NCI-H82 treated with DMSO at 0.1 percent for 48 hours (cell line): ENCODE data around the gene RNPEP.
"Not testable (repeated sequence)": the region's sequence is repeated elsewhere in the genome, so short reads cannot be mapped to it uniquely, and the experiment has no call there.

ENCODE experiments used
- DNase-seq: peaks from one replicate; lab custom pipeline; 2025; ENCODE audit not compliant: unreplicated experiment; lab: John Stamatoyannopoulos, UW

The RNPEP gene

DNA sequence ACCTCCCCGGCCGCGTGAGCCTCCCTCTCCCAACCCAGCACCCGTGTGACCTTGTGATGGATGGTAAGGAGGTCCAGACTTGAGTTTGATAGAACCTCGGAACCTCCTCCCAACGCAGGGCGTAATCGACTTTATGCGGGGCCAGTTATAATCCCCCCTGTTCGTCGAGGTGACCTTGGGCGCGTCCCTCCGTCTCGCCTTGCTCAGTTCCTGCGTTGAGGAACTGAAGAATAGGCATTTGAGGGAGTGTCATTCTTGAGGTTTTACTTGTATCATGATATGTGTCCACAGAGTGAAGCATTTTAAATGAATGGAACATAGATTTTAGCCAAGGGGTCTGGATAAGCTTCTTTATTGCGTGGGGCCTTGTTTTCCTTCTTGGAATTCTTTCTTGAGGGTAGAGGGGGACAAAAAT is 26.7 kb upstream of the RNPEP start:
- no peak for DNase-seq

GRCh38 chr1:201958348-201958747 is 24.1 kb upstream of the RNPEP start:
- no peak for DNase-seq

DNA sequence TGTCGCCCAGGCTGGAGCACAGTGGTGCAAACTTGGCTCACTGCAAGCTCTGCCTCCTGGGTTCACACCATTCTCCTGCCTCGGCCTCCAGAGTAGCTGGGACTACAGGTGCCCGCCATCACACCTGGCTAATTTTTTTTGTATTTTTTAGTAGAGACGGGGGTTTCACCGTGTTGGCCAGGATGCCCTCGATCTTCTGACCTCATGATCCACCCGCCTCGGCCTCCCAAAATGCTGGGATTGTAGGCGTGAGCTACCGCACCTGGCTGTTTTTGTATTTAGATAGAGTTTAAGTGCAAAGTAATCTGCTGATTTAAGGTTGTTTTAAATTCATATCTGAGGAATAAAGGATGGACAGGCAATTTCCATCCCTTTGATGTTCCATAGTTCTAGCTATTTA is 20.1 kb upstream of the RNPEP start:
- not testable (repeated sequence) for DNase-seq

DNA sequence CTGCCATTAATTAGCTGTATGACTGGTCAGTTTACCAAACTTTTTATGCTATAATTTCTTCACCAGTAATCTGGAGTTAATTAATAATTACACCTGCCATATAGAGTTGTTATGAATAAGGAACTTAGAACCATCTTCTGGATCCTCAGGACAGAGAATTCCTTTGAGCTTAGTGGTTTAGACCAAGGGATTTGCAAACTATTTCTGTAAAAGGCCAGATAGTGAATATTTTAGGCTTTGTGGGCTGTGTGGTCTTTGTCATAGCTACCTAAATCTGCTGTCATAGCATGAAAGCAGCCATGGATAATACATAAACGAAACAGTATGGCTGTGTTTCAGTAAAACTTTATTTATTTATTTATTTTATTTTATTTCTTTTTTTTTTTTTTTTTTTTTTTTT is 18.2 kb upstream of the RNPEP start:
- DNase-seq, result no peak

GRCh38 chr1:201966171-201966570 is 16.3 kb upstream of the RNPEP start:
- DNase-seq, result no peak

DNA sequence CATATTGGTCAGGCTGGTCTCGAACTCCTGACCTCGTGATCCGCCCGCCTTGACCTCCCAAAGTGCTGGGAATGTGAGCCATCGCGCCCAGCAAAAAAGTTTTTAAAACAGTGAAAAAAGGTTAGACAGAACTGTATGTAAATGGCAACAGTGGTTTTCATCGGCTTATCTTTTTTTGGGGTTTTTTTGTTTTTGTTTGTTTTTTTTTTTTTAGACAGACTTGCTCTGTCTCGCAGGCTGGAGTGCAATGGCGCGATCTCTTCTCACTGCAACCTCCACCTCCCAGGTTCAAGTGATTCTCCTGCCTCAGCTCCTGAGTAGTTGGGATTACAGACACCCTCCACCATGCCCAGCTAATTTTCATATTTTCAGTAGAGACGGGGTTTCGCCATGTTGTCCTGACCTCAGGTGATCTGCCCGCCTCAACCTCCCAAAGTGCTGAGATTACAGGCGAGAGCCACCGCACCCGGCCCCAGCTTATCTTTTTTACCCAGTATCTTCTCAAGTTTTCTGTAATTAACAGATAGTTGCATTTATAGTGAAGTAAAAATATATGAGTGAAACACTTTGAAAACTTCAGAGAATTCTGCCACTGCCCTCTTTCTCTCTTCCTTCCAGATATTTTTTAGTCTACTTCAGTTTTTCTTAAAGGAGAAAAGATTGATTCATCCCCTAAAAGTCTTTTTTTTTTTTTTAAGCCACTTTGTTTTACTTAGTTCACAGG is 14.1 kb upstream of the RNPEP start:
- DNase-seq, result no peak

DNA sequence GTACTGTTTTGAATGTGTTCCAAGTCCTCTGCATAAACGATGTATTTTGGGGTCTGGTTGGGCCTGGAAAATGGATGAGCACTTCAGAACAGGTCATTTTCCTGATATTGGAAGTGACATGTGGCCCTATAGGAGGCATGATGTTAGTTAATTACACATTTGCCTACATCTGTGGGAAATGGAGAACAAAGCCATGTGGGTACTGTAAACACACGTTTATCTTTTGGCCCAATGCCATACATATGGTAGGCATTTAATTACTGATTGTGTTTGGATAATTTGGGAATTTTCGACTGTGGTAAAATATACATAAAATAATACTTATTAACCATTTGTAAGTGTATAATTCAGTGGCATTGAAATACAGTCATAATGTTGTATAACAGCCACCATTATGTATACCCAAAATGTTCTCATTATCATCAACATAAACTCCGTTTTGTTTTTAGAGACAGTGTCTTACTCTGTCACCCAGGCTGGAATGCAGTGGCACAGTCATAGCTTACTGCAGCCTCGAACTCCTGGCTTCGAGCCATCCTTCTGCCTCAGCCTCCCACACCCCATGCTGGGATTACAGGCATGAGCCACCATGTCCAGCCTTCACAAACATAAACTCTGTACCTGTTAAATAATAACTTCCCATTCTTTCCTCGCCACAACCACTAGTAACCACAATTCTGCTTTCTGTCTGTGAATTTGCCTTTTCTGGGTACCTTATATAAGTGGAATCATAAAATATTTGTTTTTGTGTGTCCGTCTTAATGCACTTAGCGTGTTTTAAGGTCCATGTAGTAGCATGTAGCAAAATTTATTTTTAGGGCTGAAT is 11.9 kb upstream of the RNPEP start:
- no peak for DNase-seq

GRCh38 chr1:201982082-201982622 is 296 bp upstream of the RNPEP start:
- peak; percentile 55 for DNase-seq

DNA sequence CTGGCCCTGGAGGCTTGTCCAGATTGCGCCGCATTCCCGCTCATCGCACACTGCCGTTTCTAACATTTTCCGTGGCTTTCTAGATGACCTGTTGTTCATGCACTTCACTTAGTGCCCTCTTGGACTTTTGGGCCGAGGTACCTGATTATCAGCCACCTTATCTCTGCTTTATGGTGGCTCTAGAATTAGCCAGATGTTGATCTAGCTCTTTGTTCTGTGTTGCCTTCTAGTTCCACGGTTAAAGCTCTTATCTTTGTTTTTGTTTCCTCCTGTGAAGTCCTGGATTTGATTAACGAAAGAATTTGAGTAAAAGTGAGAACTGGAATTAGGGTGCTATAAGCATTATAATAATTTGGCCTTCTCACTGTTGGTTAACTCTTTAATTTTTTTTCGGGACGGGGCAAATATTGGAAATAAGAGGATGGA is 945 bp downstream of the RNPEP start:
- DNase-seq, result no peak

DNA sequence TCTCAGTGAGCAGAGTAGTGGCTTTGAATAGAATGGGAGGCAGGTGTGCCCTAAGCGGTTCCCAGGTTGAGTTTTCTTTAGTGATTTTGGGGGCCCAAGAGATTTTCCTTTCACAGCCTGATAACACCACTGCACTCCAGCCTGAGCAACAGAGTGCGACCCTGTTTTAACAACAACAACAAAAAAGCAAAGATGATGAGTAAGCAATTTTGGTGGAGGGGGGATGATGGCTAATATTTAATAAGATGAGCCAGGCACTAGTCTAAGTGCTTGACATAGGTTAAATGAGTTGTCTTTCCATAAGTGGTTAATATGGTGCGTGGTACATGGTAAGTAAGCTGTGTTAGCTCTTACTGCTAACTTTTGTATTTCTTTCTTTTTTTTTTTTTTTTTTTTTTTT is 2.0 kb downstream of the RNPEP start:
- no peak for DNase-seq

DNA sequence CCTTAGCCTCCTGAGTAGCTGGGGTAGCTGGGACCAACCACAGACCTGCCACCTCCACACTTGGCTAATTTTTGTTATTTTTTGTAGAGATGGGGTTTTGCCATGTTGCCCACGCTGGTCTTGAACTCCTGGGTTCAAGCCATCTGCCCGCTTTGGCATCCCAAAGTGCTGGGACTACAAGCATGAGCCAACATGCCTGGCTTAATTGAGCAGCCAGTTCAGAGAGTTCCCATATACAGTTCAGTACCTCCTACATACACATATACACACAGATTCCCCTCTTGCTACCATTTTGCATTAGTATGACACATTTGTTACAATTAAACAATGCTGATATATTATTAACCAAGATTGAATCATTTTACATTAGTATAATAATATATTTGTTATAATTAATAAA is 2.9 kb downstream of the RNPEP start:
- DNase-seq, result no peak

- no peak for DNase-seq
Measured at GRCh38 chr1:201988601-201989000, 6.2 kb downstream of the RNPEP start.

DNA sequence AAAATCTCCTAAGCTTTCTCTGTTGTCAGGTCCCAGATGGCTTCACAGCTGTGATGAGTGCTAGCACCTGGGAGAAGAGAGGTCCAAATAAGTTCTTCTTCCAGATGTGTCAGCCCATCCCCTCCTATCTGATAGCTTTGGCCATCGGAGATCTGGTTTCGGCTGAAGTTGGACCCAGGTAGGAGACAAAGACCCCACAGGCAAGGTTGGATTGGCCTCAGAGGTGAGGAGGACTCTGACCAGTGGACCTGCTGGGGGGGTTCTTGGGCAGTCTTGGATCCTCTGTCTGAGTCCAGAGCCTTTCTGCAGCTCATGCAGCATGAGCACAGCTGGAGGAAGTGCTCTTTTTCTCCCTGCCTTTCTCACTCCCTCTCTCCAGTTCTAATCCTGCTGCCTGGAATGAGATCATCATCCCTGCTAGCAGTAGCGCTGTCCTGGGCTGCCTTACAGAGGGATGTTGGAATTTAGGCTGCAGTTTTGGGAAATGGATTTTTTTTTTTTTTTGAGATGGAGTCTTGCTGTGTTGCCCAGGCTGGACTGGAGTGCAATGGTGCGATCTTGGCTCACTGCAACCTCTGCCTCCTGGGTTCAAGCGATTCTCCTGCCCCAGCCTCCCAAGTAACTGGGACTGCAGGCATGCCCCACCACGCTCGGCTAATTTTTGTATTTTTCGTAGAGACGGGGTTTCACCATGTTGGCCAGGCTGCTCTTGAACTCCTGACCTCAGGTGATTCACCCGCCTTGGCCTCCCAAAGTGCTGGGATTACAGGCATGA is 7.1 kb downstream of the RNPEP start:
- DNase-seq, result no peak

DNA sequence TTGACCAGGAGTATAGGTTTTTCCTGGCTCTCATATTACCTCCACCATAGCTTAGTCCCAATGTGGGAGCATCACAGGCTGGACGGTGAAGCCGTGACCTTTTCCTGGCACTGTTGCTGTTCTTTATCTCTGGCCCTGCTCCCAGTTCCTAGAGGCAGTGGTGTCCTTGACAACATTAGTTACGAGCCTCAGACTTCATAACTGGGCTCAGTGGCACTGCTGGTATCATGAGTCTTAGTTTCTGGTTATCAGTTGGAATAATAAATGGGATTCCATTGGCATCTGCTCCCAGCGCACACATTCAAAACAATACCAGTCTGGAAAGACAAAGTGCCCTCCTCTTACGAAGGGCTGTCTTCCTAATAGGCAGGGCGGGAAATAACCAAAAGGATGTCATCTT is 8.0 kb downstream of the RNPEP start:
- no peak for DNase-seq

DNA sequence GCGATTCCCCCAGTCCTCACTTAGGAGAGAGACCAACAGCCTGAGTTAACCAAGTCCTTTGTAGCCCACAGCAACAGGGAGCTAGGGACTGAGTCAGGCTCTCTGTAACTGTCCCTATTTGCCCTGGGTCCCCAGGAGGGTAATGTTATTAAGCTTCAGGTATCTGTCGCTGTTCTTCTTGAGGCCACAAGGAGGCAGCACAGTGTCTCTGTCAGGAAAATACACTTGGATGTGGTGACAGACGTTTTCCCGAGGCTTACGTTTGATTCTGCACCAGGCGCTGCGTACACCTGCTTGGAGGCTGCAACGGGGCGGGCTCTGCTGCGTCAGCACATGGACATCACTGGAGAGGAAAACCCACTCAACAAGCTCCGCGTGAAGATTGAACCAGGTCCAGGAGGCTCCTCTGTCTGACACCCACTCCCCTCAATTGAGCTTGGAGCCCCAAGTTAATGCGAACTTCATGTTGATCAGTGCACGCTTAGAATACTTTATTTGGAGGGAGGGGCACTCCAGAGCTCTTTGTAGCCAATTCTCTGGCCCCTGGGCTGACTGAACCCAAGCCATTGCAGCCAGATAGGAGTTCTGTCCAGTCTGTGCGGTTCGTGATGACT is 17.3 kb downstream of the RNPEP start:
- peak; percentile 80 for DNase-seq

GRCh38 chr1:202002507-202002906 is 20.1 kb downstream of the RNPEP start:
- DNase-seq, result no peak

DNA sequence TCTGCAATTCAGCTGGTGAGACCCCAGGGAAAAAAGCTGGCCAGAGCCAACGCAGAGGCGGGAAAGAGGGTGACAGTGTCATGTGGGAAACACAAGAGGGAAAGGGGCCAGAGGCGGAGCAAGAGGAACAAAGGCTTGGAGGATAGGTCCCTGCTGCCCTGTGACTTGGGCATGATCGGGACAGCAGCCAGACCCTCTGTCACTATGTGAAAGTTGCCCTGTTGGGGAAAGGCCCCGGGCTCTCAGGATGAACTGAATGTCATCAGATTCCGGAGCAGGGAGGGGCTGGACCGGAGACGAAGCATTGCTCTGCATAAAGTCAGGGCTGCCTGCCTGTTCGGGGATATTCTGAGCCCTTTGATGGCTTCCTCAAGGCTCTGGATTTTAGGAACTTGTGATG is 22.3 kb downstream of the RNPEP start:
- no peak for DNase-seq

DNA sequence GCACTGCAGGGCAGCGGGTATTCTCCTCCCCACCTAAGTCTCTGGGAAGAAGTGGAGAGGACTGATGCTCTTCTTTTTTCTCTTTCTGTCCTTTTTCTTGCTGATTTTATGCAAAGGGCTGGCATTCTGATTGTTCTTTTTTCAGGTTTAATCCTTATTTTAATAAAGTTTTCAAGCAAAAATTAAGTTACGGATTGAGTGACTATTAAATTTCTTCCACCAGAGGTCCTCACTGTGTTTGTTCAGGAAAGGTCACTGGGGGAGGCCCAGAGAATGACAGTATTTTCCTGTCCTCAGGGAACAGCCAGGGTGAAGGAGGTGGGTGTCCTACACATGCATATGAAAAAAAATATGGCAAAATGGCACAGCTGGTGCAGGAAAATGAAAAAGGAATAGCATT is 23.5 kb downstream of the RNPEP start:
- no peak for DNase-seq

GRCh38 chr1:202007304-202007703 is 24.9 kb downstream of the RNPEP start:
- no peak for DNase-seq

DNA sequence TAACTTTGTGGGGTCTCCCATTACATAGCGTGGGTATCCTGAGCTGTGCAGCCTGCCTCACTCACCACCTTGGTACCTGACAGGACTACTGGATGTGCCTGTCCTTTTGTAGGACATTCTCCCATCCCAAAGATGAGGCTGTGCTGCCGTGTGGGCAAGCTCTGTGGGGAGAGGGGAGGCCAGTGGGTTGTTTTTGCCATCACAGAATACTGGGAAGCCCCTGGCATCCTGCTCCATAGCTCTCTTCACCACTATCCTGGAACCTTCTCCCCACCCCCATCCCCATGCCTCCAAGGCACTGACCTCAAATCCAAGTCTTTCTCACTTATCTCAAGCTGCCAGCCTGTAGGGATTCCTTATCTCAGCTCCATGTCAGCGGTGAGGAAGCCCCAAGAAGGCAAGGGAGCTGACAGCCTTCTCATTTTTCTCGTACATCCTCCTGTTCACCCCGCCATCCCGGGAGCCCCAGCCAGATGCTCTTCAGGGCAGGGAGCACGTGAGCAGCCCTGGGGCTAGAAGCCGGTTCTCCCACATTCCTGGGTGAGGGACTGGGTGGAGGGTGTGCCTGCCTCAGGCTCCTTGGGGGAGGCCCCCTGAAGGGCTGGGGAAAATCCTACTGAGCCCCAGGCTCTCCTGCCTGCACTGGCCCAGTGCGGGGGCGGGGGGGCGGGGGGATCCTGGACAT is 25.5 kb downstream of the RNPEP start:
- no peak for DNase-seq
